ENCODE data around the gene ARRB1. TPM values are rescaled to one million over a fixed set of nuclear protein-coding genes. Genes with fewer than 3 reads are reported as not detected.

The ARRB1 gene
- total RNA-seq, 1 donor from 2014 or later, result 1.0 TPM

DNA sequence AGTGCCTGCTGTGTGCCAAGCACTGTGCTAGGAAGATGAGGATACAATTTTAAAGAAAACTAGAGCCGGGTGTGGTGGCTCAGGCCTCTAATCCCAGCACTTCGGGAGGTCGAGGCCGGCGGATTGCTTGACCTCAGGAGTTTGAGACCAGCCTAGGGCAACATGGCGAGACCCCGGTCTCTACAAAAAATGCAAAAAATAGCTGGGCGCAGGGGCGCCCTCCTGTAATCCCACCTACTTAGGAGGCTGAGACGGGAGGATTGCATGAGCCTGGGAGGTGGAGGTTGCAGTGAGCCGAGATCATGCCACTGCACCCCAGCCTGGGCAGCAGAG lies 102.6 kb downstream of the ARRB1 start:
- H3K79me2 ChIP-seq (ENCODE audit: low read depth), result no peaks in the 10 kb centered on the region
- no peaks in the 10 kb centered on the region for H3K36me3 ChIP-seq
- no peaks in the 10 kb centered on the region for H3F3A ChIP-seq (ENCODE audit: low read depth)
- H4K20me1 ChIP-seq (ENCODE audit: low read depth), result no peaks in the 10 kb centered on the region
- H3K9me3 ChIP-seq (ENCODE audit: low read depth), result no peaks in the 10 kb centered on the region
- H3K27me3 ChIP-seq, result peaks cover 15% of the 10 kb centered on the region
- no peak for DNase-seq (ENCODE audit: low spot score)
- H3K4me1 ChIP-seq, result no peaks in the 10 kb centered on the region
- no peak overlapping the region for H3K9ac ChIP-seq
- Mint-ChIP-seq H3K9me3 (peaks cover 3% of the 10 kb centered on the region), H3K4me1 (no peaks in the 10 kb centered on the region), H3K36me3 (no peaks in the 10 kb centered on the region), H3K27me3 (ENCODE audit: insufficient read depth, low read depth) (peaks cover 15% of the 10 kb centered on the region), H3K27ac (no peak overlapping the region), H3K4me3 (no peak overlapping the region)
- no peak overlapping the region for H3K4me2 ChIP-seq
- H3K27ac ChIP-seq, result no peak overlapping the region
- TF ChIP-seq, protein P1, sequence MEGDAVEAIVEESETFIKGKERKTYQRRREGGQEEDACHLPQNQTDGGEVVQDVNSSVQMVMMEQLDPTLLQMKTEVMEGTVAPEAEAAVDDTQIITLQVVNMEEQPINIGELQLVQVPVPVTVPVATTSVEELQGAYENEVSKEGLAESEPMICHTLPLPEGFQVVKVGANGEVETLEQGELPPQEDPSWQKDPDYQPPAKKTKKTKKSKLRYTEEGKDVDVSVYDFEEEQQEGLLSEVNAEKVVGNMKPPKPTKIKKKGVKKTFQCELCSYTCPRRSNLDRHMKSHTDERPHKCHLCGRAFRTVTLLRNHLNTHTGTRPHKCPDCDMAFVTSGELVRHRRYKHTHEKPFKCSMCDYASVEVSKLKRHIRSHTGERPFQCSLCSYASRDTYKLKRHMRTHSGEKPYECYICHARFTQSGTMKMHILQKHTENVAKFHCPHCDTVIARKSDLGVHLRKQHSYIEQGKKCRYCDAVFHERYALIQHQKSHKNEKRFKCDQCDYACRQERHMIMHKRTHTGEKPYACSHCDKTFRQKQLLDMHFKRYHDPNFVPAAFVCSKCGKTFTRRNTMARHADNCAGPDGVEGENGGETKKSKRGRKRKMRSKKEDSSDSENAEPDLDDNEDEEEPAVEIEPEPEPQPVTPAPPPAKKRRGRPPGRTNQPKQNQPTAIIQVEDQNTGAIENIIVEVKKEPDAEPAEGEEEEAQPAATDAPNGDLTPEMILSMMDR (IDR thresholded peaks at IDR 0.05), result no peak
- no peak for TF ChIP-seq EZH2phosphoT487 (IDR thresholded peaks at IDR 0.05)
- TF ChIP-seq EZH2 (IDR thresholded peaks at IDR 0.05), result no peak
- H2AFZ ChIP-seq (replicated peaks), result no peak overlapping the region
- H3K4me3 ChIP-seq, result no peak overlapping the region

DNA sequence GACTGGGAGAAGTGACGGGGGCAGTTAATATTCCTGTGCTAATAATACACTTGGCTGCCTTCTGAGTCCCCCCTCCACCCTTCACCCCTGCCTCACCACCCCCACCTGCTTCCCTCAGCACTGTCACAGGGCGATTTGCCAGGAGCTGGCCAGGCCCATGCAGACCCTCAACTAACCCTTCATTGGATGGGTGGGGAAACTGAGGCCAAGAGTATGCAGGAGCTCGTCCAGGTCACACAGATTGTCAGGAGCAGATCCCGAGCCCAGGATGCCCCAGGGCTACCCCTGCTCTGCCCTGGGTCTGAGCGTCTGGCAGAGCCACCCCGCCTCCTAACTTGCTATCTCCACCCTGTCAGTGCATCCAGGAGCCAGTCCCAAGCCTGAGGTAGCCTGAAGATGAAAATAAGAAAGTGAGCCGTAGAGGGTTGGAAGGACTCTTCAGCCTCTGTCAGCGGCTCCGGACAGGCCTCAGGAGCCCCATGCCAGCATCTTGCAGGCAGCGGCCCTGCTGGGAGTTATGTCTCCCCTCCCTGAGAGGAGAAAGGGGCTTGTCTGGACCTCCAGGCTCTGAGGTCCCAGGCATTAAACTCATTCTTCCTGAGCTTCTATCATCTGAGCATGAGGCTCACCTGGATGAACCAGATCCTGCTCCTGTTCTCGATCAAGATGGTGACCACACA lies 104.7 kb downstream of the ARRB1 start:
- Mint-ChIP-seq H3K4me3 (no peak overlapping the region), H3K27ac (no peak overlapping the region), H3K27me3 (ENCODE audit: insufficient read depth, low read depth) (peaks cover 32% of the 10 kb centered on the region), H3K4me1 (peaks cover 4% of the 10 kb centered on the region), H3K9me3 (no peaks in the 10 kb centered on the region), H3K36me3 (no peaks in the 10 kb centered on the region)
- TF ChIP-seq, protein P1 (IDR thresholded peaks at IDR 0.05), result no peak
- no peak for TF ChIP-seq EZH2 (IDR thresholded peaks at IDR 0.05)
- no peak for TF ChIP-seq EZH2phosphoT487 (IDR thresholded peaks at IDR 0.05)
- Histone ChIP-seq H3K9ac (no peak overlapping the region), H3K9me3 (ENCODE audit: low read depth) (no peaks in the 10 kb centered on the region), H4K20me1 (ENCODE audit: low read depth) (no peaks in the 10 kb centered on the region), H3K4me2 (no peak overlapping the region), H3K27me3 (peaks cover 36% of the 10 kb centered on the region), H3K36me3 (no peaks in the 10 kb centered on the region), H3K79me2 (ENCODE audit: low read depth) (no peaks in the 10 kb centered on the region), H2AFZ (replicated peaks) (no peak overlapping the region), H3K4me1 (peaks cover 4% of the 10 kb centered on the region), H3K4me3 (no peak overlapping the region), H3F3A (ENCODE audit: low read depth) (no peaks in the 10 kb centered on the region), H3K27ac (no peak overlapping the region)
- DNase-seq (ENCODE audit: low spot score), result no peak

DNA sequence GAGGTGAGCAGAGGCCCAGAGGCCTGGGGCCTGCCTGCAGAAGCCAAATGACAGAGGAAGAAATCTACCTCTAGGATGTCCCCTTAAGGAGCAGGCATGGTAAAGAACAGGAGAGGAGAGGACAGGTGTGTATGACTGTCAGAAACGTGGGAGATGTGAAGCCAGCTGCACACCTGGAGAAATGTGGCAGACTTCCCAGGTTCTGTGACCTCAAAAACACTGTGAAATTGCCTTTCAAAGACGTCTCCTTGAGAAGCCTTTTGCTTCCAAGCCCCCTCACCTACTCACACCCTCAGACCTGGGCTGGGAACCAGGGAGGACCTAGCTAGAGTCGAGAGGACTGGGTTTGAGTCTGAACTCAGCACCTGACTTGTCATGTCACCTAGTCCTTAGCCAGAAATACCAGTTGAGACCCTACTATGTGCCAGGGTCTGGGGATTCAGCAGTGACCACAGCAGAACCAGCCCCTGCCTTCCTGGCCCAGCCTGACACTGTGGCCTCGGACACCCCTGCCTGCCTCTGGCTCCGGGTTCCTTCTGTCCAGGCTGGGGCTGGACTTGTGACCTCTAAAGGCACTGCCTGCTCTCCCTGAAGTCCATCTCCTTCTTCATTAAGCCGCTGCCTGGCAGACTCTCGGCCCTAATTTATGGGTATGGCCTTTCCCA lies 105.3 kb downstream of the ARRB1 start:
- Mint-ChIP-seq H3K9me3 (no peaks in the 10 kb centered on the region), H3K4me1 (peaks cover 4% of the 10 kb centered on the region), H3K27me3 (ENCODE audit: insufficient read depth, low read depth) (peaks cover 32% of the 10 kb centered on the region), H3K27ac (no peak overlapping the region), H3K4me3 (no peak overlapping the region), H3K36me3 (no peaks in the 10 kb centered on the region)
- H3F3A ChIP-seq (ENCODE audit: low read depth), result no peaks in the 10 kb centered on the region
- no peak overlapping the region for H3K9ac ChIP-seq
- no peak overlapping the region for H3K27ac ChIP-seq
- H3K27me3 ChIP-seq, result peaks cover 43% of the 10 kb centered on the region
- no peaks in the 10 kb centered on the region for H3K9me3 ChIP-seq (ENCODE audit: low read depth)
- TF ChIP-seq, protein P1 (IDR thresholded peaks at IDR 0.05), result no peak
- TF ChIP-seq EZH2 (IDR thresholded peaks at IDR 0.05), result no peak
- TF ChIP-seq EZH2phosphoT487 (IDR thresholded peaks at IDR 0.05), result no peak
- H3K79me2 ChIP-seq (ENCODE audit: low read depth), result no peaks in the 10 kb centered on the region
- H3K36me3 ChIP-seq, result no peaks in the 10 kb centered on the region
- peaks cover 4% of the 10 kb centered on the region for H3K4me1 ChIP-seq
- H3K4me2 ChIP-seq, result no peak overlapping the region
- no peak for DNase-seq (ENCODE audit: low spot score)
- no peak overlapping the region for H2AFZ ChIP-seq (replicated peaks)
- no peaks in the 10 kb centered on the region for H4K20me1 ChIP-seq (ENCODE audit: low read depth)
- H3K4me3 ChIP-seq, result no peak overlapping the region

All from neural progenitor cell (in vitro differentiated cells).